Fibroblast of villous mesenchyme (primary cell): ENCODE results near the gene CCDC194. TPM values are rescaled to one million over a fixed set of nuclear protein-coding genes. Genes with fewer than 3 reads are reported as not detected.
A peak's percentile ranks its signal among the peaks of the same experiment; 100 is the strongest.

Source experiments
- DNase-seq: peaks from one replicate; pipeline ENCODE4 v3.0.0-alpha.2; 2010; ENCODE audit warnings: low read depth
- H3K4me3 ChIP-seq: 2 replicates; pipeline ENCODE4 v1.5.1; 2011; ENCODE audit warnings: low read depth, mild to moderate bottlenecking, low read length
- total RNA-seq: library from RNA; depleted of rRNA; stranded (reverse); fragments of >200 nt; gene quantifications from 2 replicates; pipeline ENCODE4 v1.2.3, GENCODE V29; 2012
- TF ChIP-seq, protein P1 (sequence below): IDR thresholded peaks from 2 replicates; pipeline ENCODE4 v1.5.1; 2012; ENCODE audit warnings: low read depth, mild to moderate bottlenecking, low read length; ENCODE audit not compliant: insufficient read depth

CCDC194 gene
- total RNA-seq, 1 donor, result not detected

DNA sequence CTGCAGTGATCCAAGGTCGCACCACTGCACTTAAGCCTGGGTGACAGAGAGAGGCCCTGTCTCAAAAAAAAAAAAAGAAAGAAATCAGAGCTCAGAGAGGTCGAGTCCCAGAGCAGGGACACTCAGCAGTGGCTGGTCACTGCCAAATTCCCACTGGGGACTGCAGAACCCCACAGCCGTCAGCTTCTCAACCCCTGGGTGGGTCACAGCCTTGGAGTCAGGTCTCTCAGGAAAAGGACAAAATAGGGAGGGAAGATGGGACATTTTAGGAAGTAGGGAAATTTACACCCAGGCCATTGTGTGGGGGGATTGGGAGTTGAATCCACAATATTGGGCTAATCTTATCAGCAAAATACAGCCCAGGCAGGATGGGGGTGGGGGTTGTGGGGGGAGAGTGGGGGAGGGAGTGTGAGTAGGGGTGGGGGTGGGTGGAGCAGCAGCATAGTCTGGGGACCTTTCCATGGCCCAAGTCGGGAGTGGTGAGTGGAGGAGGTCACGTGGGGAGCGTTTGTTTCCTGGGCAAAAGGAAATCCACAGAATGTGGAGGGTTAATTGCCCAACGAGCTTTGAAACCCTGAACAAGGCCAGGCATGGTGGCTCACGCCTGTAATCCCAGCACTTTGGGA lies 5.0 kb upstream of the CCDC194 start:
- TF ChIP-seq, protein P1, sequence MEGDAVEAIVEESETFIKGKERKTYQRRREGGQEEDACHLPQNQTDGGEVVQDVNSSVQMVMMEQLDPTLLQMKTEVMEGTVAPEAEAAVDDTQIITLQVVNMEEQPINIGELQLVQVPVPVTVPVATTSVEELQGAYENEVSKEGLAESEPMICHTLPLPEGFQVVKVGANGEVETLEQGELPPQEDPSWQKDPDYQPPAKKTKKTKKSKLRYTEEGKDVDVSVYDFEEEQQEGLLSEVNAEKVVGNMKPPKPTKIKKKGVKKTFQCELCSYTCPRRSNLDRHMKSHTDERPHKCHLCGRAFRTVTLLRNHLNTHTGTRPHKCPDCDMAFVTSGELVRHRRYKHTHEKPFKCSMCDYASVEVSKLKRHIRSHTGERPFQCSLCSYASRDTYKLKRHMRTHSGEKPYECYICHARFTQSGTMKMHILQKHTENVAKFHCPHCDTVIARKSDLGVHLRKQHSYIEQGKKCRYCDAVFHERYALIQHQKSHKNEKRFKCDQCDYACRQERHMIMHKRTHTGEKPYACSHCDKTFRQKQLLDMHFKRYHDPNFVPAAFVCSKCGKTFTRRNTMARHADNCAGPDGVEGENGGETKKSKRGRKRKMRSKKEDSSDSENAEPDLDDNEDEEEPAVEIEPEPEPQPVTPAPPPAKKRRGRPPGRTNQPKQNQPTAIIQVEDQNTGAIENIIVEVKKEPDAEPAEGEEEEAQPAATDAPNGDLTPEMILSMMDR, result no peak
- no peak overlapping the region for H3K4me3 ChIP-seq
- DNase-seq, result no peak

DNA sequence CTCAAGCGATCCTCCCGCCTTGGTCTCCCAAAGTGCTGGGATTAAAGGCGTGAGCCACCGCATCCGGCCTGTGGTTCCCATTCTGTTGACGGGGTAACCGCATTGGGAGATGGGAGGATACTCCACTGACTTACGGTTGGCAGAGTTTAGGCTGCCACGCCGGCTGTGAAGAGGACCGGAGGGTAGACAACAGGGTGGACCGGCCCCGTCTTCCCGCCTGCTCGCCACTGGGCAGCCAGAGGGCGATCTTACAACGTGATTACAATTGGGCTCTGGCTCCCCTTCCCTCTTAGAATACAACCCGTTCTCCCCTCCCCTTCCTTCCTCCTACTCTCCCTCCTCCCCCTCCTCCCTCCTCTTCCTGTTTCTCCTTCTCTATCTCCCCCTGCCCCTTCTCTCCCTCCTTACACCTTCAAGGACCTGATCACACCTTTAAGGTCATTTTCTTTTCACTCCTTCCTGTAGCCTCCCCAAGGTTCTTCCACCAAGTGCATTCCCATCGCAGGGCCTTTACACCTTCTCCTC lies 957 bp upstream of the CCDC194 start:
- peak; percentile 76 for DNase-seq

DNA sequence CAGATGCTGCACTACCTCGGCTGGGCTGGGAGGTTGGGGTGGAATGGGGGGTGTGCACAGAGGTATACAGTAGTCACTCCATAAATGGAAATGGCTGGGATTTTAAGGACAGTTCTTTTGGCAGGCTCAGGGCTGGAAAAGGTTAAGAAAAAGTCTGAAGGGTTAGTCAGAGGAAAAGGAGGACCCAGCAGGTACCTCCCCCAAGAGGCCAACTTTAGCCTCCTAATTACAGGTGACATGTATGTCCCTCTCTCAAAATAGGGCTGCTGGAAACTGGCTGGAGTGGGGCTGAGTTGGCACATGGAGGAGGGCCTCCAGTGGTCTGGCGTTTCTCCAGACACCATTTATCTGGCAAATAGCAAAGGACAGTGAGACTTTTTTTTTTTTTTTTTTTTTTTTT lies 994 bp downstream of the CCDC194 start:
- no peak for DNase-seq
- H3K4me3 ChIP-seq, result no peak overlapping the region
- TF ChIP-seq, protein P1, result no peak

More for the DNA sequence above, 957 bp upstream of the CCDC194 start:
- TF ChIP-seq, protein P1, result peak; percentile 71
- no peak overlapping the region for H3K4me3 ChIP-seq

DNA sequence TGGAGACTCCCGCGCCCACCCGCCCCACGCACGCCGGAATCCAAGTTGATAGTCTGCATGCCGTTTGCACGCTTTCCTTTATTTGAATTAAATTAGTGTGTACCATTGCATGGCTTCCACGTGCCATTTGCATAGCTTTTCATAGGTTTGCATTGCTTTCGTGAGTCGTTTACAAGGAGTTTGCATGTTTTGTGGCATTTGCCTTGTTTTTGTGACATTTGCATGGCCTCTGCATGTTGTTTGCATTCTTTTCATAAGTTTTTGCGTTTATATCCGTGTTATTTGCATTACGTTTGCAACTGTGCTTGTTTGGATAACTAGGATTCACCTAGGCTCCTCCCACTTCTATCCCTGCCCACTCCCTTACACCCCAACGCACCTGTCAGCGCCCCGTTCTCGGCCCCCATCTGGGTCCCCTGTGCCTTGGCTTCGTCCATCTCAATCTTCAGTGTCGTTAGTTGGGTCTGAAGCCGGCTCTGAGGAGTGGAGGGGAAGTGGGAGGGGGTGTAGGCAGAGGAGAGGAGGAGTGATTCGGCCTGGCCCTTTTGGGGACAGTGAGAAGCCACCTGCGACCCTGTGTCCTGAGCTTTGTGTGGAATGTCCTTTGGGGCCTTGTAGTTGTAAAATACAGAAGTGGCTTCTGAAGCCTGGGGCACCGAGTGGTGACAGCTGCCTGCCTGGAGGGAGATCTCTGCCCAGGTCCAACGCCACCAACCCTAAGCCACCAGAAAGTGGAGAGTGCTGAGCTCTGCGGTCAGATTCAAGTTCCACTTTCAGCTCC lies 2.4 kb downstream of the CCDC194 start:
- peak overlapping the region; percentile 46 for H3K4me3 ChIP-seq
- no peak for DNase-seq
- TF ChIP-seq, protein P1, result no peak

DNA sequence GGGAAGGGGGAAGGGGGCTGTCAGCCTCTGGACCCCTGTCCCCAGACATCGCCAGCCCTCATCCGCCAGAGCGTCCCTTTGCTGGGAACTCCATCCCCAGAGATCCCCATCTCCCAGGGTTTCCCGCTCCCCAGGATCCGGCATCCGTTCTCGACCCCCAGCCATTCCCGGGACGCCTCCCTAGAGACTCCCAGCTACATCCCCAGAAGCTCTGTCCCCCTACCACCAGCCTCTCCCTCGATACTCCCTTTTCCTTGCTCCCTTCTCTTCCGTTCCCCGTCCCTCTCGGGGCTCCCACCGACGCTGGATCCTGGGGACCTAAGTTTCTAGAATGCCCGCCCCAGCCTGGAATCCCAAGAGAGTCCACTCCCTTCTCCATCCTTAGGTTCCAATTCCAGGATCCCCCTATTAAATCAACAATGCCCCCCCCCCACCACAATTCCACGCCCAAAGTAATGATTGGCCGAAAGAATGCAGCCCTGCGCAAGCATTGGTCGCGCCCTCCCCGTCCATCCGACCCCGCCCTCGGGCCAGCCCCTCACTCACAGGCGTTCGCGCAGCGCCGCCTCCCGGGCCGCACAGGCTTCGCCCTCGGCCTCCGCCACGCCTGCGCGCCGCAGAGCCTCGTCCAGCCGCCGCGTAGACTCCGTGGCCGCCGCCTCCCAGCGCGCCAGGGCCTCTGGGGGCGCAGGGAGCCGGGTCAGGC lies 3.2 kb downstream of the CCDC194 start:
- TF ChIP-seq, protein P1, result peak; percentile 67
- H3K4me3 ChIP-seq, result peak overlapping the region; percentile 71
- DNase-seq, result peak; percentile 92

DNA sequence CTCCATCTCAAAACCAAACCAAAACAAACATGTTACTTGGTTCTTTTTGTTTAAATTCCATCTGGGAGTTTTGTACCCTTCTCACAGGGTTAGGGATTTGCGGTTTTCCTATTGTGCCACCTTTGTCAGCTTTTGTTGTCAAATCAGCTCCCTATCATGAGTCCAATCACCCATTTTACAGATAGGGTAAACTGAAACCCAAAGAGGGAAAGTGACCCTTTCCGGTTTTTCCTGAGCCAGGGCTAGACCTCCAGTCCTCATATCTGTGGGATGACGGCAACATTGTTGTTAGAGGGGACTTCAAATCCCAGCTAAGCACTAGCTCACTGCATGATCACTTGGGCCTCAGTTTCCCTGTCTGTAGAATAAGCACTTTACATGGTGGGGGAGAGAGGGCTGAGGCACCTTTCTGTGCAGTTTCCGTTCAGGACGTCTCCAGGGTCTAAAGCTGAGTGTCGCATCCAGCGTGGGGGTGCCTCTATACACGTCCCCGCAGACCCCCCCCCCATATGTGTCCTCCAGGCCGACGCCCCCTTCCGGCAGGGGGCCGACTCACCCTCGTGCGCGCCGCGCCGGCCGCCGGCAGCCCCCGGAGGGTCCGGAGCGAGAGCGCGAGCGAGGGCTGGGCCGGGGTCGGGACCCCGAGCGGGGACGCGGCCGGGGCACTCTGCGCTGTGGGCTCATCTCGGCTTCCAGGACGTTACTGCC lies 3.9 kb downstream of the CCDC194 start:
- TF ChIP-seq, protein P1, result no peak
- no peak for DNase-seq
- H3K4me3 ChIP-seq, result peak overlapping the region; percentile 71
